ENCODE results near the gene CATSPERZ.

Gene CATSPERZ

GRCh38 chr11:64327993-64328392 is 27.8 kb downstream of the CATSPERZ start:
- no peaks in the 10 kb centered on the region for H3K9me3 ChIP-seq (ENCODE audit: control insufficient read depth, insufficient read depth, low read depth, low read length)
- no peak overlapping the region for H3K27ac ChIP-seq (ENCODE audit: low read depth, low read length)
- H3K36me3 ChIP-seq (ENCODE audit: control insufficient read depth, insufficient read depth, low read length): peaks cover 2% of the 10 kb centered on the region; the same call in 1 of the 2 replicates
- H3K27me3 ChIP-seq (ENCODE audit: control insufficient read depth, insufficient read depth, low read length): no peaks in the 10 kb centered on the region
- peaks cover 33% of the 10 kb centered on the region for H3K4me1 ChIP-seq (ENCODE audit: control insufficient read depth, insufficient read depth, low read length)
- H3K4me3 ChIP-seq (ENCODE audit: low read depth, low read length): no peak overlapping the region
- no peak overlapping the region for H3K9ac ChIP-seq (ENCODE audit: low read length)

- no peak overlapping the region for H3K4me3 ChIP-seq (ENCODE audit: low read depth, low read length)
- H3K4me1 ChIP-seq (ENCODE audit: control insufficient read depth, insufficient read depth, low read length): peaks cover 16% of the 10 kb centered on the region
- no peaks in the 10 kb centered on the region for H3K9me3 ChIP-seq (ENCODE audit: control insufficient read depth, insufficient read depth, low read depth, low read length)
- H3K27me3 ChIP-seq (ENCODE audit: control insufficient read depth, insufficient read depth, low read length): no peaks in the 10 kb centered on the region
- H3K9ac ChIP-seq (ENCODE audit: low read length): no peak overlapping the region
- H3K36me3 ChIP-seq (ENCODE audit: control insufficient read depth, insufficient read depth, low read length): no peaks in the 10 kb centered on the region
- H3K27ac ChIP-seq (ENCODE audit: low read depth, low read length): no peak overlapping the region
These were observed 30.7 kb downstream of the CATSPERZ start for GRCh38 chr11:64330888-64331287.

- Histone ChIP-seq H3K4me3 (ENCODE audit: low read depth, low read length) (no peak overlapping the region), H3K27me3 (ENCODE audit: control insufficient read depth, insufficient read depth, low read length) (no peaks in the 10 kb centered on the region), H3K27ac (ENCODE audit: low read depth, low read length) (no peak overlapping the region), H3K4me1 (ENCODE audit: control insufficient read depth, insufficient read depth, low read length) (peaks cover 16% of the 10 kb centered on the region), H3K36me3 (ENCODE audit: control insufficient read depth, insufficient read depth, low read length) (no peaks in the 10 kb centered on the region), H3K9ac (ENCODE audit: low read length) (peak overlapping the region; percentile 0), H3K9me3 (ENCODE audit: control insufficient read depth, insufficient read depth, low read depth, low read length) (no peaks in the 10 kb centered on the region)
These were observed 31.6 kb downstream of the CATSPERZ start for GRCh38 chr11:64331569-64332371.

GRCh38 chr11:64333556-64333955 is 33.4 kb downstream of the CATSPERZ start:
- Histone ChIP-seq H3K27ac (ENCODE audit: low read depth, low read length) (no peak overlapping the region), H3K9me3 (ENCODE audit: control insufficient read depth, insufficient read depth, low read depth, low read length) (no peaks in the 10 kb centered on the region), H3K4me3 (ENCODE audit: low read depth, low read length) (no peak overlapping the region), H3K36me3 (ENCODE audit: control insufficient read depth, insufficient read depth, low read length) (no peaks in the 10 kb centered on the region), H3K9ac (ENCODE audit: low read length) (no peak overlapping the region), H3K27me3 (ENCODE audit: control insufficient read depth, insufficient read depth, low read length) (no peaks in the 10 kb centered on the region), H3K4me1 (ENCODE audit: control insufficient read depth, insufficient read depth, low read length) (peaks cover 16% of the 10 kb centered on the region)

- no peak overlapping the region for H3K4me3 ChIP-seq (ENCODE audit: low read depth, low read length)
- no peak overlapping the region for H3K27ac ChIP-seq (ENCODE audit: low read depth, low read length)
- no peaks in the 10 kb centered on the region for H3K9me3 ChIP-seq (ENCODE audit: control insufficient read depth, insufficient read depth, low read depth, low read length)
- H3K9ac ChIP-seq (ENCODE audit: low read length): no peak overlapping the region
- H3K27me3 ChIP-seq (ENCODE audit: control insufficient read depth, insufficient read depth, low read length): no peaks in the 10 kb centered on the region
- peaks cover 16% of the 10 kb centered on the region for H3K4me1 ChIP-seq (ENCODE audit: control insufficient read depth, insufficient read depth, low read length)
- H3K36me3 ChIP-seq (ENCODE audit: control insufficient read depth, insufficient read depth, low read length): no peaks in the 10 kb centered on the region
These were observed 34.9 kb downstream of the CATSPERZ start for GRCh38 chr11:64334764-64335735.

GRCh38 chr11:64337538-64338249 is 37.5 kb downstream of the CATSPERZ start:
- H3K4me1 ChIP-seq (ENCODE audit: control insufficient read depth, insufficient read depth, low read length): peaks cover 12% of the 10 kb centered on the region
- H3K9ac ChIP-seq (ENCODE audit: low read length): no peak overlapping the region
- no peak overlapping the region for H3K4me3 ChIP-seq (ENCODE audit: low read depth, low read length)
- no peaks in the 10 kb centered on the region for H3K9me3 ChIP-seq (ENCODE audit: control insufficient read depth, insufficient read depth, low read depth, low read length)
- no peaks in the 10 kb centered on the region for H3K27me3 ChIP-seq (ENCODE audit: control insufficient read depth, insufficient read depth, low read length)
- H3K27ac ChIP-seq (ENCODE audit: low read depth, low read length): no peak overlapping the region
- no peaks in the 10 kb centered on the region for H3K36me3 ChIP-seq (ENCODE audit: control insufficient read depth, insufficient read depth, low read length)

GRCh38 chr11:64338716-64339115 is 38.6 kb downstream of the CATSPERZ start:
- Histone ChIP-seq H3K9ac (ENCODE audit: low read length) (no peak overlapping the region), H3K4me1 (ENCODE audit: control insufficient read depth, insufficient read depth, low read length) (peaks cover 20% of the 10 kb centered on the region), H3K27ac (ENCODE audit: low read depth, low read length) (no peak overlapping the region), H3K36me3 (ENCODE audit: control insufficient read depth, insufficient read depth, low read length) (no peaks in the 10 kb centered on the region), H3K4me3 (ENCODE audit: low read depth, low read length) (no peak overlapping the region), H3K27me3 (ENCODE audit: control insufficient read depth, insufficient read depth, low read length) (no peaks in the 10 kb centered on the region), H3K9me3 (ENCODE audit: control insufficient read depth, insufficient read depth, low read depth, low read length) (no peaks in the 10 kb centered on the region)

GRCh38 chr11:64339286-64339685 is 39.1 kb downstream of the CATSPERZ start:
- no peaks in the 10 kb centered on the region for H3K9me3 ChIP-seq (ENCODE audit: control insufficient read depth, insufficient read depth, low read depth, low read length)
- H3K27ac ChIP-seq (ENCODE audit: low read depth, low read length): no peak overlapping the region
- H3K4me1 ChIP-seq (ENCODE audit: control insufficient read depth, insufficient read depth, low read length): peaks cover 20% of the 10 kb centered on the region
- no peak overlapping the region for H3K9ac ChIP-seq (ENCODE audit: low read length)
- H3K27me3 ChIP-seq (ENCODE audit: control insufficient read depth, insufficient read depth, low read length): no peaks in the 10 kb centered on the region
- H3K36me3 ChIP-seq (ENCODE audit: control insufficient read depth, insufficient read depth, low read length): no peaks in the 10 kb centered on the region
- H3K4me3 ChIP-seq (ENCODE audit: low read depth, low read length): no peak overlapping the region

GRCh38 chr11:64339754-64340408 is 39.7 kb downstream of the CATSPERZ start, which contains the start of gene CCDC88B:
Gene CCDC88B, plus strand, starts transcription at chr11:64340204. Its CDS starts 63 bp downstream, at chr11:64340267.
- Histone ChIP-seq H3K27ac (ENCODE audit: low read depth, low read length) (no peak within 1 kb of the TSS), H3K4me3 (ENCODE audit: low read depth, low read length) (peak within 1 kb of the TSS; percentile 76), H3K36me3 (ENCODE audit: control insufficient read depth, insufficient read depth, low read length) (no peaks in the 10 kb centered on the region), H3K9ac (ENCODE audit: low read length) (no peak within 1 kb of the TSS), H3K9me3 (ENCODE audit: control insufficient read depth, insufficient read depth, low read depth, low read length) (no peaks in the 10 kb centered on the region), H3K4me1 (ENCODE audit: control insufficient read depth, insufficient read depth, low read length) (peaks cover 20% of the 10 kb centered on the region), H3K27me3 (ENCODE audit: control insufficient read depth, insufficient read depth, low read length) (no peaks in the 10 kb centered on the region)

- Histone ChIP-seq H3K4me3 (ENCODE audit: low read depth, low read length) (peak overlapping the region; percentile 76), H3K27me3 (ENCODE audit: control insufficient read depth, insufficient read depth, low read length) (no peaks in the 10 kb centered on the region), H3K27ac (ENCODE audit: low read depth, low read length) (no peak overlapping the region), H3K4me1 (ENCODE audit: control insufficient read depth, insufficient read depth, low read length) (peaks cover 20% of the 10 kb centered on the region), H3K9ac (ENCODE audit: low read length) (no peak overlapping the region), H3K9me3 (ENCODE audit: control insufficient read depth, insufficient read depth, low read depth, low read length) (no peaks in the 10 kb centered on the region), H3K36me3 (ENCODE audit: control insufficient read depth, insufficient read depth, low read length) (no peaks in the 10 kb centered on the region)
These were observed 40.6 kb downstream of the CATSPERZ start for GRCh38 chr11:64340671-64341335.

Measured in HUES6 (cell line).